ENCODE data around the gene SORCS3.

SORCS3 gene

DNA sequence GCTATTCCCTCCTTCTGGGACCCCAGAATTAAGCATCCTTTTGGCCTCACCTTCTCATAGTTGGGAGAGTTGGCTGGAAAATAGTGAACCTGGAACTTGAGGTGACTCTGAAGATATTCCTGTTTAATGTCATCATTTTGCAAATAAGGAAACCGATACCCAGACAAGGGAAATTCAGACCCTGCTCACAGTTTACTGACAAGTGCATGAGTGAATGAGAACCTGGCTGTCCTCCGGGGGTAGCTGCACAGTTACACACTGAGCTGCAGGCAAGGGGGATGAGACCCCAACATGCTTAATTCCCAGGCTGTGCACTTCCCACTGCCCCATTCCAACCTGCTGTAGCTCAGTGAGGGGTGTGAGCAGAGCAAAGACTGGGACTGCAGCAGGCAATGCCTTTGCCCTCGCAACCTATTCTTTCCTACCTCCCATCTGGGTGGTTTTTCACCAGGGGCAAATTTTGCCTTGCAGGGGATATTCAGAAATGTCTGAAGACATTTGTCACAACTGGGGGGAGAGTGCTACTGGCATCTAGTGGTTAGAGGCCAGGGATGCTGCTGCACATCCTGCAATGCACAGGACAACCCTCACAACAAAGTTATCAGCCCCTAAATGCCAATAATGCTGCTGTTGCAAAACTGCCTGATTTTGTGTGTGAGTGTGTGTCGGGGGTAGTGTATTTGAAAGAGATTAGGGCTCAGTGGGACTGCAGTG, 136.2 kb downstream of the SORCS3 start:
- TF ChIP-seq, protein P1, sequence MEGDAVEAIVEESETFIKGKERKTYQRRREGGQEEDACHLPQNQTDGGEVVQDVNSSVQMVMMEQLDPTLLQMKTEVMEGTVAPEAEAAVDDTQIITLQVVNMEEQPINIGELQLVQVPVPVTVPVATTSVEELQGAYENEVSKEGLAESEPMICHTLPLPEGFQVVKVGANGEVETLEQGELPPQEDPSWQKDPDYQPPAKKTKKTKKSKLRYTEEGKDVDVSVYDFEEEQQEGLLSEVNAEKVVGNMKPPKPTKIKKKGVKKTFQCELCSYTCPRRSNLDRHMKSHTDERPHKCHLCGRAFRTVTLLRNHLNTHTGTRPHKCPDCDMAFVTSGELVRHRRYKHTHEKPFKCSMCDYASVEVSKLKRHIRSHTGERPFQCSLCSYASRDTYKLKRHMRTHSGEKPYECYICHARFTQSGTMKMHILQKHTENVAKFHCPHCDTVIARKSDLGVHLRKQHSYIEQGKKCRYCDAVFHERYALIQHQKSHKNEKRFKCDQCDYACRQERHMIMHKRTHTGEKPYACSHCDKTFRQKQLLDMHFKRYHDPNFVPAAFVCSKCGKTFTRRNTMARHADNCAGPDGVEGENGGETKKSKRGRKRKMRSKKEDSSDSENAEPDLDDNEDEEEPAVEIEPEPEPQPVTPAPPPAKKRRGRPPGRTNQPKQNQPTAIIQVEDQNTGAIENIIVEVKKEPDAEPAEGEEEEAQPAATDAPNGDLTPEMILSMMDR (IDR thresholded peaks at IDR 0.05; ENCODE audit: low read depth, low read length): no peak
- no peak overlapping the region for H3K4me3 ChIP-seq (ENCODE audit: low read depth, low read length)

DNA sequence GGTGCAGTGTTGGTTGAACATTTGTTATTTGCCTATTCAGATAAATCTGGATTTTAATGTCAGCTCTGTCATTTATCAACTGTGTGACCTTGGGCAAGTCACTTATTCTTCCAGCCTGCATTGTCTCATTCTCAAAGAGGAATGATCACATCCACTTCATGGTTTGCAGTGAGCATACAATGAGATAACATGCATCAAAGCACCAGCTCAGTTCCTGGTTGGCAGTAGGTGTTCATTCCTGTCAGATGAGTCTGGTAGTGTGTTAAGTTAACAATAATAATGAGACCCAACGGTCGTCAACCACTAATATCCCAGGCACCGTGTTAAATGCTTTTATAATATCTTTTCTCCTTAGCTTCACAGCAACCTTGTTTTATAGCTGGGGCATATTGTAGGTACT, 137.3 kb downstream of the SORCS3 start:
- no peak overlapping the region for H3K4me3 ChIP-seq (ENCODE audit: low read depth, low read length)
- TF ChIP-seq, protein P1 (IDR thresholded peaks at IDR 0.05; ENCODE audit: low read depth, low read length): no peak

DNA sequence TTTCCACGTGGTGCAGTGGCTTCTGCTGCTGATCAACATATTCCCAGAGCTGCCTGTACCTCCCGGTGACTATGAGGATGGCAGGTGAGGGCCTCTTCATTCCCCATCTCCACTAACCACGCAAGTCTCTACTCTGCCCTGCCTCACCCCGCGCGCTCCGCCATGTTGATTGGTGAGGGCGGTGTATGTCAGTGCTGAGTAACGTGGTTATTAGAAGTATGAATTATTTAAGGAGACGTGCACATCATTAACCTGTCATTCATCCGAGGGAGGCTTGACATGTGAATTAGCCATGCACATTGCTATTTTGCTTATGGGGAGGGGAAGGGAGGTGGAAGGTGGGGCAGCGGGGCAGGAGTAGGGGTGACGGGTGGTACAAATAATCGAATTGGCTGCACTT, 138.6 kb downstream of the SORCS3 start:
- TF ChIP-seq, protein P1 (IDR thresholded peaks at IDR 0.05; ENCODE audit: low read depth, low read length): no peak
- H3K4me3 ChIP-seq (ENCODE audit: low read depth, low read length): no peak overlapping the region

DNA sequence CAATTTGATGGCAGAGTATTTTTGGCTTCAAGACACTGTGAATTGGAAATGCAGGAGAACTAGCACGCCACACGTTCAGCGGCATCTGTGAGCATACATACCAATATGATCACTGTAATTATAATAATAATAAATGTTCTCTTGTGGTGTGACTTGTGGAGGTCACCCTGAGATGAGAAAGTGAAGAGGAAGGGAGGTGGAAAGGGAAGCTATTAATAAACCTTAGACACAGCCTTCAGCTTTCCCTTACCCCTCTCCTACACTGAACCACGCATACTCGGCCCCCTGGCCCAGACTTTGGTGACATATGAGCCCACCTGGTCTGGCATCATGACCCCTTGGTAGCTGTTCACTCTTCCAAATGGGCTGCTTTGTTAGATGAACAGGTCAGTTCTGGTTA, 139.1 kb downstream of the SORCS3 start:
- TF ChIP-seq, protein P1 (IDR thresholded peaks at IDR 0.05; ENCODE audit: low read depth, low read length): no peak
- no peak overlapping the region for H3K4me3 ChIP-seq (ENCODE audit: low read depth, low read length)

DNA sequence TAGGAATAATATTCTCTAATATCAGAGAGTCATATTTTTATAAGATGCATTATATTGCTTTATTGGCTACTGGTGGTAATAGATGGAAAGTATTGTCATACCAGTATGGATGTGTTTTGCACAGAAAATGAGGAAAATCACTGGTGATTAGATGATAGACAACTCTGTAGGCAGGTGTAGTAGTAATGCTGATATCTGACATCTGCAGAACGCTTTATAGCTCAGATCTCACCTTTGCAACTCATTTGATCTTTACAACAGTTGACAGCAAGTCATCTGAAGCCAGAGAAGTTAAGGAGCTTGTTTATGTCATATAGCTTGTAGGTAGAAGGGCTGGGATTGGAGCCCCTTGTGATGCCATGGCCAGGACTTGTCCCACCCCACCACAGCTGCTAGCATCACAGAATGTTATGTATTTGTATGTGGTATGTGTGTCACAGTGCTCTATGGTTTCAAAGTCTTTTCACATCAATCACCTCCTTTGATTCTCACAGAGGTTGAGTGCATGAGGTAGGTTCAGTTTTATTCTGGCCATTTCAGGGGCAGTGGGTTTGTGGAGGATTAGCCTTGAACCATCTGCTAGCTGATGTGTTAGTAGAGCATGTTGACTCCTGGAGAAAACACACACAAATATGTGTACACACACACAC, 140.0 kb downstream of the SORCS3 start:
- H3K4me3 ChIP-seq (ENCODE audit: low read depth, low read length): no peak overlapping the region
- TF ChIP-seq, protein P1 (IDR thresholded peaks at IDR 0.05; ENCODE audit: low read depth, low read length): no peak

DNA sequence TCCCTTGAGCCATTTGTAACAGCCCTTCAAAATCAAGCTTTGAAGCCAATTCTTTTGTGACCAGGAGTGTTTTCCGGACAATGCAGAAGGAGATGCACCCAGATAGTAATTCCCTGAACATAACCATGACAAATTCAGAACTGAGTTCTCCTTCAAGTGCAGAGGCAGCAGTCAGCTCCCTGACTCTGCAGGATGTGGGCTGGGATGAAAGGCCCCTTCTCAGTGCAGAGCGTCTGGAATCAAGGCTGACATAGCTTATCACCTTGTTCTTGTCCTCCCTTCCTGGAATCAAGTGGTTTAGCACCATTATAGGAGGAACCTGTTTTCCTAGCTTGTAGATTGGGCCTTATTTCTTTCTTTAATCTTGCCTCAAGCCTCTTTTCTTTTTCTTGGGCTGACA, 143.4 kb downstream of the SORCS3 start:
- H3K4me3 ChIP-seq (ENCODE audit: low read depth, low read length): no peak overlapping the region
- TF ChIP-seq, protein P1 (IDR thresholded peaks at IDR 0.05; ENCODE audit: low read depth, low read length): no peak

DNA sequence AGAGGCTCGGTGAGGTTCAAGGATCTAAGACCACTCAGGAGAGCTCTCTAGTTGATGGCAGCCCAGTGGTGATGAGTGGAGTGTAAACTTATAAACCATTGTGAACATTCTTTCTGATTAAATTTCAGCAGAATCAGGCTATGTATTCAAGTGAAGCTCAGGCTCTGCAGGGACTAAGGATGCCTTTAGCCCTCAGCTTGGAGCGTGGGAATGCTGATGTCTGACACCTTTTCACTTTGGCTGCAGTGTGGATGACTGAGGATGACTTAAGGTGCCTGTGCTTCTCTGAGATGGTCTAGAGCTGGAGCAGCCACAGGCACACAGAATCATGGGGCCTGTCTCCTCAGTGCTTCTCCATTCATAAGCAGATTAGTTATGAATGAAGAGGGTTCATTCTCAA, 150.4 kb downstream of the SORCS3 start:
- no peak overlapping the region for H3K4me3 ChIP-seq (ENCODE audit: low read depth, low read length)
- TF ChIP-seq, protein P1 (IDR thresholded peaks at IDR 0.05; ENCODE audit: low read depth, low read length): no peak

Measured in WI38 (cell line).